OCI-LY1 (cell line): ENCODE results near the gene RASA2.

Experiments
- CTCF ChIP-seq: fragments of 200-600 bp; sonication (generic), shearing (Covaris generic); IDR thresholded peaks from 2 replicates; pipeline ENCODE4 v1.5.1; 2017; ENCODE audit warnings: mild to moderate bottlenecking, antibody characterized with exemption, low read length, moderate library complexity, mixed read lengths
- EZH2 ChIP-seq: fragments of 200-600 bp; sonication (generic), shearing (Covaris generic); IDR thresholded peaks from 2 replicates; pipeline ENCODE4 v1.8.0; 2017; ENCODE audit warnings: borderline replicate concordance, mixed run types, mild to moderate bottlenecking, antibody characterized with exemption, low read length, moderate library complexity, mixed read lengths

GRCh38 chr3:141449424-141449823 lies 37.4 kb upstream of the RASA2 start:
- TF ChIP-seq CTCF (no peak), EZH2 (no peak)
